HG02610 (cell line): ENCODE measurements around the gene HES6.

Source experiments
- ATAC-seq: cut with Tn5 transposase; IDR thresholded peaks from one replicate; pipeline ENCODE4 v1.9.1; 2021; ENCODE audit warnings: mild to moderate bottlenecking, moderate library complexity; ENCODE audit not compliant: unreplicated experiment

The HES6 gene

GRCh38 chr2:238239863-238240756, at the start of gene HES6:
TSS of gene HES6 (minus strand) at chr2:238240038. CDS start at chr2:238239905, 133 bp downstream.
- ATAC-seq, result peak; percentile 83

- no peak for ATAC-seq
These were observed 49.7 kb upstream of the HES6 start for GRCh38 chr2:238289574-238289973.

GRCh38 chr2:238288650-238289573, 49.1 kb upstream of the HES6 start:
- ATAC-seq, result peak; percentile 88

- peak; percentile 31 for ATAC-seq
These were observed 48.2 kb upstream of the HES6 start, which contains the start of gene PER2 for GRCh38 chr2:238287737-238288649. TSS of gene PER2 (minus strand) at chr2:238288610. CDS start at chr2:238277936, 10,674 bp downstream.

GRCh38 chr2:238286987-238287736, 47.3 kb upstream of the HES6 start:
- ATAC-seq, result no peak

GRCh38 chr2:238286551-238286950, 46.7 kb upstream of the HES6 start:
- no peak for ATAC-seq

- no peak for ATAC-seq
These were observed 46.3 kb upstream of the HES6 start for GRCh38 chr2:238286095-238286494.

GRCh38 chr2:238285653-238286082, 45.8 kb upstream of the HES6 start:
- ATAC-seq, result no peak

- ATAC-seq, result no peak
These were observed 45.1 kb upstream of the HES6 start for GRCh38 chr2:238284802-238285515.

GRCh38 chr2:238282861-238283738, 43.3 kb upstream of the HES6 start:
- ATAC-seq, result no peak

- ATAC-seq, result no peak
These were observed 42.1 kb upstream of the HES6 start for GRCh38 chr2:238281826-238282480.

GRCh38 chr2:238280083-238280825, 40.4 kb upstream of the HES6 start:
- ATAC-seq, result no peak

GRCh38 chr2:238279324-238279682, 39.5 kb upstream of the HES6 start:
- no peak for ATAC-seq

GRCh38 chr2:238278626-238279323, 38.9 kb upstream of the HES6 start:
- ATAC-seq, result no peak

GRCh38 chr2:238277695-238278094, 37.9 kb upstream of the HES6 start:
- ATAC-seq, result no peak

- ATAC-seq, result no peak
These were observed 34.5 kb upstream of the HES6 start for GRCh38 chr2:238274152-238274865.
